DMS114 treated with DMSO at 0.1 percent for 48 hours (cell line): ENCODE measurements around the gene PSME3IP1.
"Not testable (repeated sequence)": the region's sequence is repeated elsewhere in the genome, so short reads cannot be mapped to it uniquely, and the experiment has no call there.

ENCODE experiments used
- DNase-seq: peaks from one replicate; lab custom pipeline; 2025; ENCODE audit not compliant: unreplicated experiment; lab: John Stamatoyannopoulos, UW

The PSME3IP1 gene

GRCh38 chr16:57125969-57126368 lies 59.9 kb downstream of the PSME3IP1 start:
- no peak for DNase-seq

GRCh38 chr16:57125376-57125775 lies 60.5 kb downstream of the PSME3IP1 start:
- DNase-seq: no peak

- DNase-seq: no peak
These were observed 61.7 kb downstream of the PSME3IP1 start for GRCh38 chr16:57123974-57124674.

- DNase-seq: no peak
These were observed 62.4 kb downstream of the PSME3IP1 start for GRCh38 chr16:57123216-57123973.

- no peak for DNase-seq
These were observed 67.3 kb downstream of the PSME3IP1 start for GRCh38 chr16:57118461-57119084.

- no peak for DNase-seq
These were observed 70.2 kb downstream of the PSME3IP1 start for GRCh38 chr16:57115514-57116182.

GRCh38 chr16:57115168-57115513 lies 70.7 kb downstream of the PSME3IP1 start:
- no peak for DNase-seq

GRCh38 chr16:57113664-57114063 lies 72.2 kb downstream of the PSME3IP1 start:
- no peak for DNase-seq

- no peak for DNase-seq
These were observed 72.8 kb downstream of the PSME3IP1 start for GRCh38 chr16:57113042-57113453.

GRCh38 chr16:57112403-57113041 lies 73.3 kb downstream of the PSME3IP1 start:
- DNase-seq: no peak

- no peak for DNase-seq
These were observed 74.4 kb downstream of the PSME3IP1 start for GRCh38 chr16:57111420-57111819.

- DNase-seq: no peak
These were observed 74.9 kb downstream of the PSME3IP1 start for GRCh38 chr16:57110937-57111336.

- not testable (repeated sequence) for DNase-seq
These were observed 76.4 kb downstream of the PSME3IP1 start for GRCh38 chr16:57109259-57110105.

GRCh38 chr16:57108432-57108831 lies 77.4 kb downstream of the PSME3IP1 start:
- DNase-seq: no peak

- no peak for DNase-seq
These were observed 78.4 kb downstream of the PSME3IP1 start for GRCh38 chr16:57107321-57107922.

- DNase-seq: no peak
These were observed 79.1 kb downstream of the PSME3IP1 start for GRCh38 chr16:57106767-57107166.

GRCh38 chr16:57105184-57105583 lies 80.7 kb downstream of the PSME3IP1 start:
- DNase-seq: no peak

- DNase-seq: no peak
These were observed 81.1 kb downstream of the PSME3IP1 start for GRCh38 chr16:57104706-57105105.

GRCh38 chr16:57102888-57103851 lies 82.7 kb downstream of the PSME3IP1 start:
- DNase-seq: no peak
